ENCODE data around the gene OLFML1. TPM values are rescaled to one million over a fixed set of nuclear protein-coding genes. Genes with fewer than 3 reads are reported as not detected.

Gene OLFML1
- total RNA-seq, 1 experiment from 2014 or later = not detected

GRCh38 chr11:7538466-7539454, 53.5 kb downstream of the OLFML1 start:
- no peak overlapping the region for H2BK20ac ChIP-seq (ENCODE audit: low read depth, low read length, poor library complexity, severe bottlenecking)
- no peak overlapping the region for H3K27ac Mint-ChIP-seq
- no peaks in the 10 kb centered on the region for H3K79me2 ChIP-seq (ENCODE audit: insufficient read depth, low read length)
- no peaks in the 10 kb centered on the region for H3K4me1 ChIP-seq (ENCODE audit: insufficient read depth, low read length)
- no peak overlapping the region for H3K4ac ChIP-seq (ENCODE audit: low read depth, low read length)
- no peak overlapping the region for H2AFZ ChIP-seq (ENCODE audit: low read length)
- TF ChIP-seq CTCF (conservative IDR thresholded peaks at IDR 0.05) = no peak
- H3K18ac ChIP-seq (ENCODE audit: insufficient read length, low read depth, low read length) = no peak overlapping the region
- no CpG with 5 or more reads among the region's 12 CpGs for WGBS (ENCODE audit: extremely low coverage, insufficient read length, low lambda C conversion rate)
- no peaks in the 10 kb centered on the region for H3K9me3 Mint-ChIP-seq
- no peaks in the 10 kb centered on the region for H3K23me2 ChIP-seq (ENCODE audit: insufficient read length, low read depth, low read length, poor library complexity, severe bottlenecking)
- H4K91ac ChIP-seq (ENCODE audit: insufficient read length, low read depth, low read length) = no peak overlapping the region
- no peak overlapping the region for H3K4me2 ChIP-seq (ENCODE audit: insufficient read depth, insufficient read length, low read length)
- no peak overlapping the region for H4K8ac ChIP-seq (replicated peaks; ENCODE audit: insufficient read length, low read depth, low read length)
- no peak overlapping the region for H2BK15ac ChIP-seq (ENCODE audit: low read depth, low read length)
- H3K27me3 Mint-ChIP-seq (ENCODE audit: low read depth) = no peaks in the 10 kb centered on the region; the same call in 1 of the 2 replicates
- H3K27ac ChIP-seq (ENCODE audit: insufficient read length, low read depth, low read length) = no peak overlapping the region
- no peaks in the 10 kb centered on the region for H3K36me3 Mint-ChIP-seq (ENCODE audit: insufficient read depth in 1 of 3, low read depth in 3 of 3)
- H3K23ac ChIP-seq (ENCODE audit: insufficient read length, low read depth, low read length) = no peak overlapping the region
- no peak overlapping the region for H2BK120ac ChIP-seq (ENCODE audit: low read depth, low read length, poor library complexity, severe bottlenecking)
- H3K79me1 ChIP-seq (ENCODE audit: insufficient read depth, low read depth, low read length, poor library complexity, severe bottlenecking) = no peaks in the 10 kb centered on the region
- H3T11ph ChIP-seq (ENCODE audit: low read length) = no peak overlapping the region
- H3K27me3 ChIP-seq (ENCODE audit: insufficient read depth, low read length) = no peaks in the 10 kb centered on the region
- H3K4me1 Mint-ChIP-seq = peaks cover 9 to 17% of the 10 kb centered on the region in 2 experiments; a peak in 3 of 4 replicates
- no peak overlapping the region for H3K14ac ChIP-seq (ENCODE audit: insufficient read depth, low read length)
- H3K4me3 Mint-ChIP-seq = no peak overlapping the region
- H3K9ac ChIP-seq (ENCODE audit: extremely low read depth, insufficient read length, low read length) = no peak overlapping the region
- H4K20me1 ChIP-seq (ENCODE audit: control insufficient read depth, insufficient read depth, insufficient read length) = no peaks in the 10 kb centered on the region
- no peak overlapping the region for H2BK5ac ChIP-seq (ENCODE audit: insufficient read length, low read length)
- no peak overlapping the region for H2AK5ac ChIP-seq (ENCODE audit: insufficient read length, low read length)
- no peak overlapping the region for H2BK12ac ChIP-seq (ENCODE audit: insufficient read length, low read depth, low read length)
- no peaks in the 10 kb centered on the region for H3K9me3 ChIP-seq (ENCODE audit: control insufficient read depth, low read depth, low read length)
- no peak overlapping the region for H4K5ac ChIP-seq (ENCODE audit: insufficient read length, low read depth, low read length)
- no peak for DNase-seq
- no peak overlapping the region for H3K56ac ChIP-seq (ENCODE audit: insufficient read length, low read depth, low read length)
